GM12878 (cell line): ENCODE results near the gene CELF3. TPM values are rescaled to one million over a fixed set of nuclear protein-coding genes. Genes with fewer than 3 reads are reported as not detected.

Experiments used
- ZNF622 ChIP-seq: fragments of 450-650 bp; IDR thresholded peaks from 2 replicates; pipeline ENCODE4 v1.6.1; 2017; ENCODE audit warnings: mild to moderate bottlenecking, inconsistent platforms
- polyA plus RNA-seq, 11 experiments: library from polyadenylated mRNA; depleted of rRNA in 4 of 11; unstranded in 6 of 11; stranded (reverse) in 5 of 11; fragments of >200 nt; fragmentation: Nextera tagmentation in 4 of 11; fragmentation: Illumina TruSeq in 1 of 11; extraction: Ambion mirVana in 4 of 11; extraction: Trizol in 1 of 11; gene quantifications; 1 replicate in 1 of 11; 2 replicates in 10 of 11; pipeline versions ENCODE4 v1.2.1 to v1.2.3, GENCODE V29; 2011 to 2016; ENCODE audit warnings: inconsistent platforms in 2 of 11, missing spikeins in 2 of 11, low read depth in 1 of 11
- total RNA-seq, 4 experiments: library from RNA; depleted of rRNA in 3 of 4; stranded (reverse); fragments of >200 nt in 3 of 4; fragmentation: Illumina TruSeq in 1 of 4; extraction: Trizol in 1 of 4; gene quantifications; 2 replicates each; pipeline versions ENCODE4 v1.2.1 to v1.2.3, GENCODE V29; 2013 to 2021
- TF ChIP-seq, protein P1 (sequence below): fragments of 450-650 bp; IDR thresholded peaks from 2 replicates; pipeline ENCODE4 v1.6.1; 2017; ENCODE audit warnings: mild to moderate bottlenecking, moderate library complexity
- TF ChIP-seq, protein P2 (sequence below): IDR thresholded peaks from 2 replicates; pipeline ENCODE4 v1.6.1; 2011; ENCODE audit warnings: borderline replicate concordance, low read depth, mild to moderate bottlenecking, moderate library complexity, low read length; ENCODE audit not compliant: insufficient read depth, poor library complexity, severe bottlenecking

Gene CELF3
- total and polyA plus RNA-seq, 10 of the 15 experiments (the other 5 are each of a cell fraction or from before 2014, with no cell fraction given): 0.09 TPM; not detected in 9

DNA sequence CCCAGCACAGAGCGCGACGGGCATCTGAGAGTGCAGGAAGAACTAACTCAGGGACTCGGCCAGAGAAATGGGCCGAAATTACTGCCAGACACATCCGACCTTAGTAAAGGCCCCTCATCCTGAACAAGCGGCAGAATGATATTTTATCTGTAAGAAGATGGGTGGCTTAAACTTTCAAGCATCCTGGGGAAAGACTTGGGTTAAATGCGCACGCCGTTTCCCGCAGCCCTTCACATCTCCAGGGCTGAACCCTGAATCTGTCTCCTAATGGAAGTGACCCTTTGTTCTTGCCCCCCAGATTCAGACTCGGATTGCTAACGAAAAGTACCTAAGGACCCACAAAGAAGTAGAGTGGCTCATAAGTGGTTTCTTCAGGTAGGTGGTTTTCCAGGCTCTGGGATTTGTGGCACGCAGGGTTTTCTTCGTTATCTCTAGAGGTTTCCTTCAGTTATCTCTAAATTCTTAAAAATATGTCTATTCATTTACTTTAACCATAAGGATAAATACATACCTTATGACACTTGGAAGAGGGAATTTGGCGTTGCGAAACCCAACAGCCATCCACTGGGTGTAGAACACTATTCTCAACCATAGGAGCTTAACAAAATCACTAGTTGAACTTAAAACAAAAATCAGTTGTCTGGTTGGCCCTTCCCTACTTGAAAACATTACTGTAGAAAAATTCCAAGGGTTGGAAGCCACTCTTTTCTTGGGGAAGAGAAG, 5.3 kb upstream of the CELF3 start (continued):
- TF ChIP-seq, protein P1, sequence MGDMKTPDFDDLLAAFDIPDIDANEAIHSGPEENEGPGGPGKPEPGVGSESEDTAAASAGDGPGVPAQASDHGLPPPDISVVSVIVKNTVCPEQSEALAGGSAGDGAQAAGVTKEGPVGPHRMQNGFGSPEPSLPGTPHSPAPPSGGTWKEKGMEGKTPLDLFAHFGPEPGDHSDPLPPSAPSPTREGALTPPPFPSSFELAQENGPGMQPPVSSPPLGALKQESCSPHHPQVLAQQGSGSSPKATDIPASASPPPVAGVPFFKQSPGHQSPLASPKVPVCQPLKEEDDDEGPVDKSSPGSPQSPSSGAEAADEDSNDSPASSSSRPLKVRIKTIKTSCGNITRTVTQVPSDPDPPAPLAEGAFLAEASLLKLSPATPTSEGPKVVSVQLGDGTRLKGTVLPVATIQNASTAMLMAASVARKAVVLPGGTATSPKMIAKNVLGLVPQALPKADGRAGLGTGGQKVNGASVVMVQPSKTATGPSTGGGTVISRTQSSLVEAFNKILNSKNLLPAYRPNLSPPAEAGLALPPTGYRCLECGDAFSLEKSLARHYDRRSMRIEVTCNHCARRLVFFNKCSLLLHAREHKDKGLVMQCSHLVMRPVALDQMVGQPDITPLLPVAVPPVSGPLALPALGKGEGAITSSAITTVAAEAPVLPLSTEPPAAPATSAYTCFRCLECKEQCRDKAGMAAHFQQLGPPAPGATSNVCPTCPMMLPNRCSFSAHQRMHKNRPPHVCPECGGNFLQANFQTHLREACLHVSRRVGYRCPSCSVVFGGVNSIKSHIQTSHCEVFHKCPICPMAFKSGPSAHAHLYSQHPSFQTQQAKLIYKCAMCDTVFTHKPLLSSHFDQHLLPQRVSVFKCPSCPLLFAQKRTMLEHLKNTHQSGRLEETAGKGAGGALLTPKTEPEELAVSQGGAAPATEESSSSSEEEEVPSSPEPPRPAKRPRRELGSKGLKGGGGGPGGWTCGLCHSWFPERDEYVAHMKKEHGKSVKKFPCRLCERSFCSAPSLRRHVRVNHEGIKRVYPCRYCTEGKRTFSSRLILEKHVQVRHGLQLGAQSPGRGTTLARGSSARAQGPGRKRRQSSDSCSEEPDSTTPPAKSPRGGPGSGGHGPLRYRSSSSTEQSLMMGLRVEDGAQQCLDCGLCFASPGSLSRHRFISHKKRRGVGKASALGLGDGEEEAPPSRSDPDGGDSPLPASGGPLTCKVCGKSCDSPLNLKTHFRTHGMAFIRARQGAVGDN: no peak
- TF ChIP-seq, protein P2, sequence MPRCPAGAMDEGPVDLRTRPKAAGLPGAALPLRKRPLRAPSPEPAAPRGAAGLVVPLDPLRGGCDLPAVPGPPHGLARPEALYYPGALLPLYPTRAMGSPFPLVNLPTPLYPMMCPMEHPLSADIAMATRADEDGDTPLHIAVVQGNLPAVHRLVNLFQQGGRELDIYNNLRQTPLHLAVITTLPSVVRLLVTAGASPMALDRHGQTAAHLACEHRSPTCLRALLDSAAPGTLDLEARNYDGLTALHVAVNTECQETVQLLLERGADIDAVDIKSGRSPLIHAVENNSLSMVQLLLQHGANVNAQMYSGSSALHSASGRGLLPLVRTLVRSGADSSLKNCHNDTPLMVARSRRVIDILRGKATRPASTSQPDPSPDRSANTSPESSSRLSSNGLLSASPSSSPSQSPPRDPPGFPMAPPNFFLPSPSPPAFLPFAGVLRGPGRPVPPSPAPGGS: no peak
- no peak for TF ChIP-seq ZNF622
